SHP77 treated with DMSO at 0.1 percent for 48 hours (cell line): ENCODE results near the gene GSTM3.
"Not testable (repeated sequence)": the region's sequence is repeated elsewhere in the genome, so short reads cannot be mapped to it uniquely, and the experiment has no call there.

Experiments used
- DNase-seq: peaks from one replicate; lab custom pipeline; 2025; lab: John Stamatoyannopoulos, UW

The GSTM3 gene

GRCh38 chr1:109726728-109727373, 14.0 kb downstream of the GSTM3 start:
- no peak for DNase-seq

GRCh38 chr1:109726007-109726406, 14.8 kb downstream of the GSTM3 start:
- no peak for DNase-seq

GRCh38 chr1:109725510-109725909, 15.3 kb downstream of the GSTM3 start:
- DNase-seq = no peak

- no peak for DNase-seq
These were observed 15.9 kb downstream of the GSTM3 start for GRCh38 chr1:109724933-109725332.

- DNase-seq = no peak
These were observed 17.7 kb downstream of the GSTM3 start for GRCh38 chr1:109722908-109723691.

- no peak for DNase-seq
These were observed 18.9 kb downstream of the GSTM3 start for GRCh38 chr1:109721971-109722370.

GRCh38 chr1:109721042-109721441, 19.8 kb downstream of the GSTM3 start:
- no peak for DNase-seq

DNA sequence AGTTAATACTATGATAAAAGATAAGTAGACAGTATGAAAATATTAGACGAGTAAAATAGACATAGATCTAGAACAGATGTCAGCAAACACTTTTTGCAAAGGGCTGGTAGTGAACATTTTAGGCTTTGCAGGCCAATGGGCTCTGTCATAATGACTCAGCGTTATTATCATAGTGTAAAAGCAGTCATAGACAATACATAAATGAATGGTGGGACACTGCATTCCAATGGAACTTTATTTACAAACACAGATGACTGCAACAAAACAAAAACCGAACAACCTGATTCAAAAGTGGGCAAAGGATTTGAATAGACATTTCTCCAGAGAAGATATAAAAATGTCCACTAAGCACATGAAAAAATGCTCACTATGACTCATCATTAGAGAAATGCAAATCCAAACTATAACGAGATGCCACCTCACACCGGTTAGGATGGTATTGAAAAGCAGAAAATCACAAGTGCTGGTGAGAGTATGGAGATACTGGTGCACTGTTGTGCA, 21.5 kb downstream of the GSTM3 start:
- no peak for DNase-seq

DNA sequence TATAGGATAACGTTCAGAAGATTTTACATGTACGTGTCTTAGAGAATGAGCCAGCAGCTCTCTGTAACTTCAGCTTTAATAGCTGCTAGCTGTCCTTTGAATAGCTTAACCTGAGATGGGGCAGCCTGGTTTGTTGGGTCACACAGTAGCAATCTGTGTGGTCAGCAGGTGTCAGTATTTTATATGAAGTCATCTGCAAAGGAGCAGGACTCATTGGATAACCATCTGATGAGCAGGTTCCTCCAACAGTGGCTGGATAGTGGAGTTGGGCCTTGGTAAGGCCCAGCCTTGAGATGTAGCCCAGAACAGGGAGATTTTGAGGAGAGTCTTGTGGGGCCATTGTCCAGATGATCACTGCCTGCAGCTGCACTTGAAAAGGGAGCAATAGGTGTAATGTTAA, 22.3 kb downstream of the GSTM3 start:
- no peak for DNase-seq

DNA sequence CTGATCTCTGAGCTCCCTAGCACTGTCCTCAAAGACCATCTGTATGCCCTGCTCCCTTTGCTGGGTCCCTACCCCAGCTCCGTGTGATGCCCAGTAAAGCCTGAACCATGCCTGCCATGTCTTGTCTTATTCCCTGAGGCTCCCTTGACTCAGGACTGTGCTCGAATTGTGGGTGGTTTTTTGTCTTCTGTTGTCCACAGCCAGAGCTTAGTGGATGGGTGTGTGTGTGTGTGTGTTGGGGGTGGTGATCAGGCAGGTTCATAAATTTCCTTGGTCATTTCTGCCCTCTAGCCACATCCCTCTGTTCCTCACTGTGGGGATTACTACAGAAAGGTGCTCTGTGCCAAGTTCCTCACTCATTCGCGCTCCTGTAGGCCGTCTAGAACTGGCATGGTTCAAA, 23.1 kb downstream of the GSTM3 start:
- DNase-seq = no peak

DNA sequence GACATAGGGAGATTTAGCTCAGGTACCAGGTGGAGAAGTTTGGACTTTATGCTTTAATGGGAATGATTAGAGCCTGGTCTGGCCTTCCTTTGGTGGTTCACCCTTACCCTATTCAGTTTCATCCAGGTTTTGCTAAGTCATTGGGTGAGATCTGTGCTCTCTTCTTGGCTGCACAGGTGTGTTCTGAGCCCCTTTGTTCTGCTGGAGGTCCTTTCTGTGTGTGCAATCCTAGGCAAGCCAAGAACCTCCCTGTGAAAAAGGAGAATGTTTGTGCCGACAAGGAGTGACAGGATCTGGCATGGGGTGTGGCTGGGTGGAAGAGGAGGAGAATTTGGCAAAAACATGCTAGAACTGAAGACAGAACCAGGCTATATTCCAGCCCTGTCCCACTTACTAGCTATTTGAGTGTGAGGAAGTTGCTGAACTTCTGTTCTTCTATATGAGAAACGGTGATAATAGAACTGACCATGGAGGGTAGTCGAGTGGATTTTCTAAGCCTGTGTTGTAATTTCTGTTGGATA, 24.2 kb downstream of the GSTM3 start:
- DNase-seq = no peak

GRCh38 chr1:109716121-109716520, 24.7 kb downstream of the GSTM3 start:
- DNase-seq = no peak

- no peak for DNase-seq
These were observed 26.0 kb downstream of the GSTM3 start for GRCh38 chr1:109714661-109715372.

DNA sequence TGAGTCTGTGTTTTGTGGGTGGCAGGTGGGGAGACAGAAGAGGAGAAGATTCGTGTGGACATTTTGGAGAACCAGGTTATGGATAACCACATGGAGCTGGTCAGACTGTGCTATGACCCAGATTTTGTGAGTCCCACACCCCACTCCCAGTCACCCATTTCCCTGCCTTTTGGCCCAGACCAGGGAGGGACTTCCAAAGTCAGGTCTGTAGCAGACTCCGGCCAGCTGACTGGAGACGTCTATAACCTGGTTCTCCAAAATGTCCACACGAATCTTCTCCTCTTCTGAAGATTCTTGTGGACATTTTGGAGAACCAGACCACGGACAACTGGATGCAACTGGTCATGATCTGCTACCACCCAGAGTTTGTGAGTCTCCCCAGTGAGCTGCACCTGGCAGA, 27.2 kb downstream of the GSTM3 start:
- no peak for DNase-seq

GRCh38 chr1:109712321-109712864, 28.4 kb downstream of the GSTM3 start:
- DNase-seq = no peak

DNA sequence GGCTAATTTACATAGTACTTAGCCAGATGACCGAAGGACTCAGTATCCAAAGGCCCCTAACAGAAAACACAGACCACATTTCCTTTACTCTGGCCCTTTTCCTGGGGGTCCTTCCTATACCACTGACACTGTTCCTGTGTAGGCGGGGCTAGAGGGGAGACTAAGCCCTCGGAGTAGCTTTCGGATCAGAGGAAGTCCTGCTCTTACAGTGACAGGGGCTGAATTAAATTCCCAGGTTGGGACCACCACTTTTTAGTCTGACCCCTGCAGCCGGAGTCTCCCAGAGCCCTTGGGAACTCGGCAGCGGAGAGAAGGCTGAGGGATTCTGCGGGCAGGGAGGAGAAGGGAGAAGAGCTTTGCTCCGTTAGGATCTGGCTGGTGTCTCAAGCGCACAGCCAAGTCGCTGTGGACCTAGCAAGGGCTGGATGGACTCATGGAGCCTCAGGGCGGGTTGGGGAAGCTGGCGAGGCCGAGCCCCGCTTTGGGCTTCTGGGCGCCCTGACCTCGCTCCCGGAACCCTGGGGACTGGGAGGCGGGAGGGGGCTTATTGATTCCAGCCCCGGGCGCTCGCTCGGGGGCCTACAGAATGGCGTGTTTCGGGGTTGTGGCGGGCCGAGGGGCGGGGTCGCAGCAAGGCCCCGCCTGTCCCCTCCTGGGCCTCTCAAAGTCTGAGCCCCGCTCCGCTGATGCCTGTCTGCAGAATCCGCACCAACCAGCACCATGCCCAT, 29.1 kb downstream of the GSTM3 start, which contains the start of gene GSTM5:
Gene GSTM5 (plus strand): TSS at position 659 of the 728 bp plus-strand sequence. CDS start 62 bp downstream, at position 721.
- DNase-seq = not testable (repeated sequence)

- not testable (repeated sequence) for DNase-seq
These were observed 31.0 kb downstream of the GSTM3 start for GRCh38 chr1:109709822-109710221.

GRCh38 chr1:109708949-109709348, 31.9 kb downstream of the GSTM3 start:
- DNase-seq = not testable (repeated sequence)

GRCh38 chr1:109705411-109705810, 35.4 kb downstream of the GSTM3 start:
- no peak for DNase-seq

DNA sequence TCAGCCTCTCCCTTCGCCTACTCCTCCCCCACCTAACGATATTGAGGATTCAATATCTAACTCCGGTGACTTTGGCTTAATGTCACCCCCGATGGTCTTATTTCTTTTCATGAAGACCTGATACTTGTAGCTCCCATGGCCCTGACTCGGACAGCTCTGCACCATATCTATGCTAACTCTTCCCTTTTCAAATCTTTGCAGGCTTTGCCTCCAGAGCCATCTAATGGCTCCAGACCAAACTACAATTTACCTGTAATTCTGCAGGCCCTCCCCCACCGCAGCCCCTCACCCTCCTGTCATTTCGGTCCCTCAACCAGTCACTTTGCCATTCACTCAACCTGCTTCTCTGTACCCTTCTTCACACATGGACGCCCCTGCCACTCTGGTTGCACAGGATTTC, 36.7 kb downstream of the GSTM3 start:
- DNase-seq = no peak

- not testable (repeated sequence) for DNase-seq
These were observed 37.9 kb downstream of the GSTM3 start for GRCh38 chr1:109702940-109703339.
